Measurements from ENCODE around the gene ZNF552. TPM values are rescaled to one million over a fixed set of nuclear protein-coding genes. Genes with fewer than 3 reads are reported as not detected.
"Not testable (repeated sequence)": the region's sequence is repeated elsewhere in the genome, so short reads cannot be mapped to it uniquely, and the experiment has no call there.

The ZNF552 gene
- total RNA-seq (2012; rRNA removed) = 5.0 and 6.3 TPM in 2 replicates

DNA sequence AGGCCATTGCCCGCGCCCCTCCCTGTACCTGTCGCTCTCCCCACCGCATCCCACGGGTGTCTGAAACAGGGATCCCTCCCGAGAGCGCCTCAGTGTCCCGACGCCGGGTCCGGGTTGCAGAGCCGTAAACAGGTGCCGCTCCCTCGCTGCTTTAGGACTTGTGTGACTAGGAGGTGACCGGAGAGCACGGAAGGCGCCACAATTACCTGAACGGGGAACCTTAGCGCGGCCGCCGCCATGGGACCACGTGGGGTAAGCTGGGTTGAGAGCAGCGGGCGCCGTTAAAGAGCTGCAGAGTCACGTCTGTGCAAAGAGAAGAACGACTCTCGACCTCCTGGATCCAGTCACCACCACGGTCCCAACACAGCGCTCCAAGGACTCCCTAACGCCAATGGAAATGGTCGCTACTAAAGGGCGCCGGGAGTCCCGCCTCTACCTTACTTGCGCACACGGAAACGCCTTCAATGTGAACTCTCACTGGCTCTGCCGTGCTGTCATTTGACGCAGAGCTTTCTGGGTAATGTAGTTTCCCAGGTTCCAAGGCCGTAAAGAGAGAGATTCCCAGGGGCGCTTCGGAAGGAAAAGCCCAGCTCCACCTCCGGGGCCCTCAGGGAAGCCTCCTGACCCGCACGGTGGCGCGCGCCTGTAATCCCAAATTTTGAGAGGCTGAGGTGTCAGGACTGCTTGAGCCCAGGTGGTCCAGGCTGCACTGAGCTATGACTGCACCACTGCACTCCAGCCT lies at the start of gene ZNF552:
ZNF552 (minus strand) TSS at position 409 of the 742 bp plus-strand sequence; CDS start at position 239, 170 bp downstream.
- Histone ChIP-seq H3K4me3 (ENCODE audit: low read length) (peak within 1 kb of the TSS; percentile 89), H3K9me3 (replicated peaks; ENCODE audit: low read length) (no peaks in the 10 kb centered on the region), H3K27me3 (ENCODE audit: control insufficient read depth, insufficient read depth, low read length) (no peaks in the 10 kb centered on the region), H3K9ac (ENCODE audit: low read depth, low read length) (peak within 1 kb of the TSS; percentile 84), H3K4me2 (ENCODE audit: low read length) (peak within 1 kb of the TSS; percentile 84), H3K4me1 (ENCODE audit: control insufficient read depth, insufficient read depth, low read length) (peaks cover 6% of the 10 kb centered on the region), H3K36me3 (ENCODE audit: insufficient read depth, low read length) (peaks cover 7% of the 10 kb centered on the region)

DNA sequence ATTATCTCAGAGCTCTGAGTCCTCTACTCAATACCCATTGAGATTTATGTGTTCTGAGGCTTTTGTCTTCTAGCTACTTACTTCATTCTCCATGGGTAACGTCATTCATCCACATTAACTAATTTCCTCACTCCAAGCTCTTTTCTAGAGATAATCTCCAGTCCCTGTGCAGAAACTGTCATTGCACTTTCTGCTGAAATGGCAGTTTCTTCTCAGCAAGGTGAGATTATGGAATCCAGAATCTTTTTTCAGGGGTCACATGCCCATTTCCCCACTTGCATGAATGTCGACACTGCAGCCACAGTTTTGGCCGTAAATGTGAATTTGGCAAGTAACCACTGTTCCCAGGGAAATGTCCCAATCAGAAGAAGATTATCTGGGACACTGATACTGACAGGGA lies 47.6 kb upstream of the ZNF552 start:
- not testable (repeated sequence) for H3K4me1 ChIP-seq (ENCODE audit: control insufficient read depth, insufficient read depth, low read length); H3K9ac ChIP-seq (ENCODE audit: low read depth, low read length); H3K27me3 ChIP-seq (ENCODE audit: control insufficient read depth, insufficient read depth, low read length); H3K4me3 ChIP-seq (ENCODE audit: low read length); H3K4me2 ChIP-seq (ENCODE audit: low read length); H3K9me3 ChIP-seq (replicated peaks; ENCODE audit: low read length)
- peaks cover 77% of the 10 kb centered on the region for H3K36me3 ChIP-seq (ENCODE audit: insufficient read depth, low read length)

DNA sequence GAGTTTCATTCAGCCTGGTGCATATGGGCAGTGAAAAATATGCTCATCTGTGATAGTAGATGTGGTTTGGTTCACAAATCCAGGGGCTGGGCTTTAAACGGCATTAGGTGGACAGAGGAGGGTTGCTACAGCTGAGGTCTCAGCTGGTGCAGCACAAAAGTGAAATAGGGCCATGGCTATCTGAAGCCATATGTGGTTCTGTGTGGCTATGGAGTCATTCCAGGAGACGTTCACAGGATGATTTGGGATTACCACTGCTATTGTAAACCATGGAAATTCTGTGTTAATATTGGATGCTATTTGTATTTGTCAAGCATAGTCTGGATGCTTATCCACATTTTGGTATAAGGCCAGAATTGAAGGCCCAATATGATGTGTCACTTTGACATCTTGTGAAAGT lies 39.4 kb upstream of the ZNF552 start:
- H3K4me2 ChIP-seq (ENCODE audit: low read length); H3K9me3 ChIP-seq (replicated peaks; ENCODE audit: low read length); H3K27me3 ChIP-seq (ENCODE audit: control insufficient read depth, insufficient read depth, low read length); H3K9ac ChIP-seq (ENCODE audit: low read depth, low read length); H3K4me3 ChIP-seq (ENCODE audit: low read length): not testable (repeated sequence)
- Histone ChIP-seq H3K4me1 (ENCODE audit: control insufficient read depth, insufficient read depth, low read length) (peaks cover 12% of the 10 kb centered on the region), H3K36me3 (ENCODE audit: insufficient read depth, low read length) (peaks cover 21% of the 10 kb centered on the region)

DNA sequence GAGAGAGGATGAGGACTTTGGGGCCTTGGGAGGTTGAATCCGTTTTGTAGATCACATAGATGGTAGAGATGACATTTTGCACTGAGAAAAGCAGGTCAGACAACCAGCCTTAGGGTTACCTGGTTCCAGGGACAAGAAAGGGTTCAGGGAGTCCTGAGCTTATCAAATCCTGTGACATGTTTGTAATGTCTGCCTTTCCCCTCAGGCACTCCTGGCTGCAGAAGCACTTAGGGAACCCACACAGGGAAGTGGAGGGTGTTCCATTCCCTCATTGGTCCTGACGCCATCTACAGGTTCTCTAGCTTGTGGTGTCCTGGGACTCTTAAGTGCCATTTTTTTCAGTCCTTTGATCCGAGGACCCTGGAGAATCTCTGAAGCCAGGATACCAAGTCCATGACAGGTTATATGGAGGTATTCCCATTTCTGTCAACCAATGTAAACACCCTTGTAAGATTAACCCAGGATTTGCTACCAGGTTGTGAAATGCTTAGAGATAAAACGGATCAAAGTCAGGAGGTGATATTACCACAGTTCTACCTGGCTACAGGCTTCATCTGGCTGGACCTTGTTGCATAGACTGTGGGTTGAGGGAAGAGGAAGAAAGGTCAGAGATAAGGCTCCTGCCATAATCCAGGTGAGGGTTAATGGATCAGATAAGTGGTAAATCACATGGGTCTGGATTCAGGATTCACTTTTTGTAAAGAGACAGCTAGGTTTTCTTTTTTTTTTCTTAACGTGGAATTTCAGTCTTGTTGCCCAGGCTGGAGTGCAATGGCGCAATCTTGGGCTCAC lies 37.3 kb upstream of the ZNF552 start:
- H3K9ac ChIP-seq (ENCODE audit: low read depth, low read length); H3K27me3 ChIP-seq (ENCODE audit: control insufficient read depth, insufficient read depth, low read length); H3K4me3 ChIP-seq (ENCODE audit: low read length); H3K9me3 ChIP-seq (replicated peaks; ENCODE audit: low read length): not testable (repeated sequence)
- Histone ChIP-seq H3K4me1 (ENCODE audit: control insufficient read depth, insufficient read depth, low read length) (peaks cover 12% of the 10 kb centered on the region), H3K4me2 (ENCODE audit: low read length) (peak overlapping the region; percentile 83), H3K36me3 (ENCODE audit: insufficient read depth, low read length) (peaks cover 12% of the 10 kb centered on the region)

DNA sequence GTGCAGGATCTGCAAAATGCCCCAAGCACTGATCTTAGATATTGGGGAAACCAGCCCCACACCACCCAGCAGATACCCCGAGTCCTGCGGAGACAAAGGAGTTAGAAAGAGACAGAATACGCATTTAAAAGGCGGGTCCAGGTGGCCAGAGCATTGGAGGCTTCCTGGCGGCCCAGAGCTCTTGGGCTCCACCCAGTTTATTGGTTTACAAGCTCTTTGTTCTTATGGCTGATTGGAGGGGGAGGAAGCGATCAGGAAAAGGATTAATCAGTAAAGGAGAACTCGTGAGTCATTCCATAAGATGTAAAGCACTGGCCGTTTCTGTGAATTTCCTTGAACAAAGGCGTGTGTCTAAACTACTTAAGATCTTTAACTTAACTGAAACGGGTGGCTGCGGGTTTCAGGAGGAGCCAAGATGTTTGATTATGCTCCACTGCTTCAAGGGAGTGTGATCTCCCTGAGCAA lies 35.9 kb upstream of the ZNF552 start:
- peak overlapping the region; percentile 83 for H3K4me3 ChIP-seq (ENCODE audit: low read length)
- H3K9ac ChIP-seq (ENCODE audit: low read depth, low read length) = peak overlapping the region; percentile 94
- no peaks in the 10 kb centered on the region for H3K9me3 ChIP-seq (replicated peaks; ENCODE audit: low read length)
- no peaks in the 10 kb centered on the region for H3K27me3 ChIP-seq (ENCODE audit: control insufficient read depth, insufficient read depth, low read length)
- H3K4me1 ChIP-seq (ENCODE audit: control insufficient read depth, insufficient read depth, low read length) = peaks cover 12% of the 10 kb centered on the region
- peaks cover 10% of the 10 kb centered on the region for H3K36me3 ChIP-seq (ENCODE audit: insufficient read depth, low read length)
- H3K4me2 ChIP-seq (ENCODE audit: low read length) = peak overlapping the region; percentile 83

DNA sequence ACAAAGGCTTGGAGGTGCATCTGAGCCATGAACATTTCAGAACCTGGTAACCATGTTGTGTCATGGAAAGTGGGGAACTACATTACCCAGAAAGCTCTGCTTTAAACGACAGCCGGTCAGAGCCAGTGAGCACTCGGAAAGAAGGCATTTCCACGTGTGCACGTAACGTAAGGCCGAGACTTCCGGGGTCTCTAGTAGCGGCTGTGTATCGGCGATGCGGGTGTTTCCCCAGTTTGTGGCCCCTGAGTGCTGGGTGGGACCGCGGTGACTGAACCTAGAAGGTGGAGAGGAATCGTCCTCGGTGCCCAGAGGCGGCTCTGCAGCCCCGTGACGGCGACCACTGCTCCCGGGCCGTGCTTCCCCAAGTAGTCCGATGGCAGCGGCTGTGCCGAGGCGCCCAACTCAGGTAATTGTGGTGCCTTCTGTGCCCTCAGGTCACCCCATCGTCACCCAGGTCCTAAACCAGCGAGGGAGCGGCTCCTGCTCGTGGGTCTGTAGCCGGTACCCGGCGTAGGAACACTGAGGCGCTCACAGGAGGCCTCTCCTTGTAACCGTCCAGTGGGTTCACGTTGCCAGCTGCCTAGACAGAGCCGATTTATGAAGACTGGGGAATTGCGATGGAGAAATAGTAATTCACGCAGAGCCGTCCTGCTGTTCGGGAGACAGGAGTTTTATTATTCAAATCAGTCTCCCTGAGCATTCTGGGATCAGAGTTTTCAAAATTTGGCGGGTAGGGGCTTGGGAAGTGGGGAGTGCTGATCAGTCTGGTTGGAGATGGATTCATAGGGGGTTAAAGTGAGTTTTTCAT lies 35.2 kb upstream of the ZNF552 start, which contains the start of gene ZNF587:
ZNF587 (plus strand) TSS at position 194 of the 808 bp plus-strand sequence; CDS start at position 374, 180 bp downstream.
- not testable (repeated sequence) for H3K27me3 ChIP-seq (ENCODE audit: control insufficient read depth, insufficient read depth, low read length); H3K9me3 ChIP-seq (replicated peaks; ENCODE audit: low read length)
- peak within 1 kb of the TSS; percentile 83 for H3K4me2 ChIP-seq (ENCODE audit: low read length)
- peaks cover 12% of the 10 kb centered on the region for H3K4me1 ChIP-seq (ENCODE audit: control insufficient read depth, insufficient read depth, low read length)
- H3K9ac ChIP-seq (ENCODE audit: low read depth, low read length) = peak within 1 kb of the TSS; percentile 94
- peaks cover 14% of the 10 kb centered on the region for H3K36me3 ChIP-seq (ENCODE audit: insufficient read depth, low read length)
- H3K4me3 ChIP-seq (ENCODE audit: low read length) = peak within 1 kb of the TSS; percentile 83

DNA sequence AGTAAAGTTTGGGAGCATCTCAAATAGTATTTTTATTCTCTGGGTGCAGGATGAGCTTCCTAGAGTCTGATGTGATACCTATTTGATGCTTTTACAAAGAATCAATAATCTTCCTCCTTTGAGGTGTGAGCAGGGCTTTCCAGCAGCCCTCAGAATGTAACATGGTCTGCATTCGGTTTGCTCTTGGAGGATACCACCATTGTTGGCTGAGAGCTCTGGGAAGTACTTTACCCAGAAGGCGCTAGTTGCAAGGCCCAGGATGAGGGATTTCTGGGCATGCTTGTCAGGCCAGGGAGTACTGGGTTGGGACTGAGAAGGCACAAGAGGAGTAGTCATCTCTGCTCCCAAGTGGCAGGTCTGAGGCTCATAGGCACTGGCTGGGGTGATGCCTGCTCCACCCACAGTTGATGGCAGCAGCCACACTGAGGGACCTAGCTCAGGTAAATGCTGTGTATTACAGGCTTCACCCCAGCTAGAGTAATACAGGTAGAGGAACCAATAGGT lies 34.5 kb upstream of the ZNF552 start:
- peaks cover 12% of the 10 kb centered on the region for H3K4me1 ChIP-seq (ENCODE audit: control insufficient read depth, insufficient read depth, low read length)
- not testable (repeated sequence) for H3K27me3 ChIP-seq (ENCODE audit: control insufficient read depth, insufficient read depth, low read length); H3K4me2 ChIP-seq (ENCODE audit: low read length); H3K9ac ChIP-seq (ENCODE audit: low read depth, low read length); H3K9me3 ChIP-seq (replicated peaks; ENCODE audit: low read length)
- peak overlapping the region; percentile 83 for H3K4me3 ChIP-seq (ENCODE audit: low read length)
- H3K36me3 ChIP-seq (ENCODE audit: insufficient read depth, low read length) = peaks cover 15% of the 10 kb centered on the region

DNA sequence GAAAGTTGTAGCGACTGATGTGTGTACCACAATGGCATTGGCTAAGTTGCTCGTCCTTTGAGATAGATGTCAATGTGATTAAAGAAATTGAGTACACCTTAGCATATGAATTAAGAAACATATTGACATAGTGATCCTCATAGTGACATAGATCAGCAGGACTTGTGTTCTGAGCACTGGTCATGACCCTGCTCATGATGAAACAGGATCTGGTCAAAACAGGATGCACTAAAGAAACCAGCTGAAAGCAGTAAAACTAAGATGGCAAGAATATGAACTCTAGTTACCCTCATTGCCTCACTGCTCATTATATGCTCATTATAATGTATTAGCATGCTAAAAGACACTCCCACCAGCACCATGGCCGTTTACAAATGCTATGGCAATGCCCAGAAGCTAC lies 32.5 kb upstream of the ZNF552 start:
- H3K4me2 ChIP-seq (ENCODE audit: low read length); H3K9me3 ChIP-seq (replicated peaks; ENCODE audit: low read length); H3K27me3 ChIP-seq (ENCODE audit: control insufficient read depth, insufficient read depth, low read length); H3K9ac ChIP-seq (ENCODE audit: low read depth, low read length); H3K4me3 ChIP-seq (ENCODE audit: low read length): not testable (repeated sequence)
- peaks cover 12% of the 10 kb centered on the region for H3K4me1 ChIP-seq (ENCODE audit: control insufficient read depth, insufficient read depth, low read length)
- H3K36me3 ChIP-seq (ENCODE audit: insufficient read depth, low read length) = peaks cover 24% of the 10 kb centered on the region

DNA sequence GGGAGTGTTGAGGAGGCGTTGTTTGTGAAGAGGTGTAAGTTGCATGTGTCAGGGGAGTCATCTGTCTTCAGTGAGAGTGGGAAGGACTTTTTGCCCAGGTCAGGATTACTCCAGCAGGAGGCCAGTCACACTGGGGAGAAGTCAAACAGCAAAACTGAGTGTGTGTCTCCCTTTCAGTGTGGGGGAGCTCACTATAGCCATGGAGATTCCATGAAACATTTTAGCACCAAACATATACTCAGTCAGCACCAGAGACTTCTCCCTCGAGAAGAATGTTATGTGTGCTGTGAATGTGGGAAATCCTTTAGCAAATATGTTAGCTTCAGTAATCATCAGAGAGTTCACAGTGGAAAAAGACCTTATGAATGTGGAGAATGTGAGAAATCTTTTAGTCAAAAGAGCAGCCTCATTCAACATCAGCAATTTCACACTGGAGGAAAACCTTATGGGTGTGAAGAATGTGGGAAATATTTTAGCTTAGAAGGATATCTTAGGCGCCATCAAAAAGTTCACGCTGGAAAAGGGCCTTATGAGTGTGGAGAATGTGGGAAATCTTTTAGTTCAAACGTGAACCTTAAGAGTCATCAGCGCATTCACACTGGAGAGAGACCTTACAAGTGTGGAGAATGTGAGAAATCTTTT lies 26.5 kb upstream of the ZNF552 start:
- peaks cover 32% of the 10 kb centered on the region for H3K36me3 ChIP-seq (ENCODE audit: insufficient read depth, low read length)
- H3K4me2 ChIP-seq (ENCODE audit: low read length) = no peak overlapping the region
- H3K27me3 ChIP-seq (ENCODE audit: control insufficient read depth, insufficient read depth, low read length) = no peaks in the 10 kb centered on the region
- H3K9me3 ChIP-seq (replicated peaks; ENCODE audit: low read length) = no peaks in the 10 kb centered on the region
- H3K9ac ChIP-seq (ENCODE audit: low read depth, low read length) = no peak overlapping the region
- no peak overlapping the region for H3K4me3 ChIP-seq (ENCODE audit: low read length)
- H3K4me1 ChIP-seq (ENCODE audit: control insufficient read depth, insufficient read depth, low read length) = no peaks in the 10 kb centered on the region

DNA sequence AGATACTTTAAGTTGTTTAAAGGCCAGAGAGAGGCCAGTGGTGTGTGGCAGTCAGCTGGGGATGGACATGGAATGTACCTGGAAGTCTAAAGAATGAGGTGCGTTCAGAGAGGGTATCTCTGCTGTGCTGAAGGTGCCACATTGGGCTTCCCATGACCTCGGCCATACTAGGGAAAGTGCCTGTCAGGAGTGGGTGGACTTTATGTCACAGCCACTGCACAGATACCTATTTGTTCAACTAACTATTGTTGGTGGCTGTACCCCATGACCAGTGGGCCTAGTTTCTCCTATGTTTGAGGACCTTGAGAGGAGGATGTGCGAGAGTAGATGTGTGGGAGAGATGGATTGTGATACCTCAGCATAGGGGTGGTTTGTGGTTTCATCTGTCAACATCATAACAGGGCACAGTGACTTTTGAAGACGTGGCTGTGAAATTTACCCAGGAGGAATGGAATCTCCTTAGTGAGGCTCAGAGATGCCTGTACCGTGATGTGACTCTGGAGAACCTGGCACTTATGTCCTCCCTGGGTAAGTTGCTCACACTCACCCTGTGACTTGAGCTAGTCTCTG lies 24.0 kb upstream of the ZNF552 start:
- not testable (repeated sequence) for H3K4me1 ChIP-seq (ENCODE audit: control insufficient read depth, insufficient read depth, low read length); H3K4me3 ChIP-seq (ENCODE audit: low read length); H3K27me3 ChIP-seq (ENCODE audit: control insufficient read depth, insufficient read depth, low read length); H3K4me2 ChIP-seq (ENCODE audit: low read length); H3K9me3 ChIP-seq (replicated peaks; ENCODE audit: low read length); H3K9ac ChIP-seq (ENCODE audit: low read depth, low read length)
- peaks cover 22% of the 10 kb centered on the region for H3K36me3 ChIP-seq (ENCODE audit: insufficient read depth, low read length)
